ENCODE measurements around the gene ERBIN. TPM values are rescaled to one million over a fixed set of nuclear protein-coding genes. Genes with fewer than 3 reads are reported as not detected.

The ERBIN gene
- total and polyA plus RNA-seq, 9 of the 15 experiments (the other 6 are each of a cell fraction or from before 2014, with no cell fraction given), result 11.9 to 72.8 (median 41.7) TPM

DNA sequence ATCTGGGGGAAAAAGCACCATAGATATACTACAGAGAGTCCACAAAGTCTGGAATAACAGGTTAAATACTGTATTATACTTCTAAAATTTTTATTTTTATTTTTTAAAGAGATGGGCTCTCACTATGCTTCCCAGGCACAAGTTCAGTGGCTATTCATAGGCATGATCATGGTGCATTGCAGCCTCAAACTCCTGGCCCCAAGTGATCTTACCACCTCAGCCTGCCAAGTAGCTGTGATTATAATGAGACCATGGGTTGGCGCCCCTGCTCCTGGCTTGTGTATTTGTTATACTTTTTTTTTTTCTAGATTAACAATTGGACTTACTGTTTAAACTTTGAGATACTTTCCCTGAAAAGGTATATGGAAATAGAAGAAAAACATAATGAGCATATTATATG, 25.9 kb downstream of the ERBIN start:
- H3K9me1 ChIP-seq (ENCODE audit: control insufficient read depth, insufficient read depth, low read length), result no peaks in the 10 kb centered on the region
- H3K79me2 ChIP-seq (ENCODE audit: control insufficient read depth, insufficient read depth, low read length), result peaks cover 95% of the 10 kb centered on the region
- WGBS (ENCODE audit: insufficient coverage, low coverage, missing lambda C conversion rate), result 94% methylated on average over 1 of the region's 1 CpG
- no TSS peak for BruUV-seq (replicated peaks)
- FAIRE-seq (no peak), DNase-seq (ENCODE audit: extremely low read depth in 1 of 4, low spot score in 3 of 4) (no peak), ATAC-seq (no peak)
- intact Hi-C loops (cut with micrococcal nuclease), result no loop called here
- peaks cover 15% of the 10 kb centered on the region; the same call in 1 of the 3 replicates for H3K36me3 ChIP-seq (ENCODE audit: control insufficient read depth, insufficient read depth, low read length)
- H2AFZ ChIP-seq (ENCODE audit: low read depth, low read length), result no peak overlapping the region
- H3K4me1 ChIP-seq (replicated peaks in 1 of 2; ENCODE audit: control insufficient read depth in 2 of 2, insufficient read depth in 2 of 2, low read length in 2 of 2), result peaks cover 0 to 3% of the 10 kb centered on the region in 2 experiments; a peak in 2 of 5 replicates
- no peak overlapping the region for H3K4me2 ChIP-seq (ENCODE audit: insufficient read depth, low read length)
- CTCF ChIA-PET (ENCODE audit: low intra/inter-chr PET ratio), result no interaction called here
- no peak overlapping the region for H3K27ac ChIP-seq (ENCODE audit: extremely low read depth, low read depth, low read length)
- POLR2A ChIA-PET, result interaction anchor here (1.6 to 2.1 kb wide), 2 partner anchors 9 kb away, joined by 5 to 6 read pairs; no protein-coding TSS in a partner anchor
- H4K20me1 ChIP-seq (replicated peaks; ENCODE audit: control insufficient read depth, insufficient read depth, low read length), result no peaks in the 10 kb centered on the region
- H3K27me3 ChIP-seq (ENCODE audit: control insufficient read depth in 2 of 2, insufficient read depth in 2 of 2, low read length in 2 of 2), result no peaks in the 10 kb centered on the region
- in situ Hi-C loops (cut with MboI), result no loop called here
- H3K9ac ChIP-seq (ENCODE audit: insufficient read depth in 1 of 2, low read depth in 2 of 2, low read length in 2 of 2), result no peak overlapping the region
- H3K4me3 ChIP-seq, result no peak overlapping the region
- no peaks in the 10 kb centered on the region; the same call in 1 of the 2 replicates for H3K9me3 ChIP-seq (replicated peaks; ENCODE audit: control insufficient read depth, insufficient read depth, low read depth, low read length)
- TF ChIP-seq FOXK2 (conservative IDR thresholded peaks at IDR 0.05 in 1 of 2, IDR thresholded peaks at IDR 0.05 in 1 of 2; ENCODE audit: low read depth in 2 of 2) (no peak), TEAD4 (IDR thresholded peaks at IDR 0.05; ENCODE audit: low read length) (no peak), TEAD4 (CRISPR knock-in tag; IDR thresholded peaks at IDR 0.05; ENCODE audit: borderline replicate concordance) (no peak), MYBL2 (IDR thresholded peaks at IDR 0.05; ENCODE audit: low read depth) (no peak), MYBL2 (CRISPR knock-in tag; IDR thresholded peaks at IDR 0.05; ENCODE audit: borderline replicate concordance) (no peak), GTF2A2 (tag; IDR thresholded peaks at IDR 0.05) (no peak), FOXJ2 (tag; IDR thresholded peaks at IDR 0.05) (no peak), ZNF134 (CRISPR knock-in tag; conservative IDR thresholded peaks at IDR 0.05) (no peak), MAFK (IDR thresholded peaks at IDR 0.05; ENCODE audit: low read length) (no peak), ADNP (tag; IDR thresholded peaks at IDR 0.05) (no peak), SUPT5H (IDR thresholded peaks at IDR 0.05) (no peak), NCOA6 (IDR thresholded peaks at IDR 0.05) (no peak), KDM4B (IDR thresholded peaks at IDR 0.05; ENCODE audit: borderline replicate concordance in 2 of 2, low read depth in 1 of 2) (no peak), MEF2A (IDR thresholded peaks at IDR 0.05; ENCODE audit: control insufficient read depth, low read depth, low read length) (no peak), PCBP1 (IDR thresholded peaks at IDR 0.05; ENCODE audit: low read depth, low read length, poor library complexity, severe bottlenecking) (no peak), CREM (IDR thresholded peaks at IDR 0.05; ENCODE audit: low read depth) (no peak), KAT2B (IDR thresholded peaks at IDR 0.05; ENCODE audit: low read depth, low read length) (no peak), CBFB (CRISPR knock-in tag; IDR thresholded peaks at IDR 0.05) (no peak)
- TF ChIP-seq, protein P1, sequence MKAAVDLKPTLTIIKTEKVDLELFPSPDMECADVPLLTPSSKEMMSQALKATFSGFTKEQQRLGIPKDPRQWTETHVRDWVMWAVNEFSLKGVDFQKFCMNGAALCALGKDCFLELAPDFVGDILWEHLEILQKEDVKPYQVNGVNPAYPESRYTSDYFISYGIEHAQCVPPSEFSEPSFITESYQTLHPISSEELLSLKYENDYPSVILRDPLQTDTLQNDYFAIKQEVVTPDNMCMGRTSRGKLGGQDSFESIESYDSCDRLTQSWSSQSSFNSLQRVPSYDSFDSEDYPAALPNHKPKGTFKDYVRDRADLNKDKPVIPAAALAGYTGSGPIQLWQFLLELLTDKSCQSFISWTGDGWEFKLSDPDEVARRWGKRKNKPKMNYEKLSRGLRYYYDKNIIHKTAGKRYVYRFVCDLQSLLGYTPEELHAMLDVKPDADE (conservative IDR thresholded peaks at IDR 0.05; ENCODE audit: control insufficient read depth, low read depth, low read length), result no peak
- TF ChIP-seq, protein P2, sequence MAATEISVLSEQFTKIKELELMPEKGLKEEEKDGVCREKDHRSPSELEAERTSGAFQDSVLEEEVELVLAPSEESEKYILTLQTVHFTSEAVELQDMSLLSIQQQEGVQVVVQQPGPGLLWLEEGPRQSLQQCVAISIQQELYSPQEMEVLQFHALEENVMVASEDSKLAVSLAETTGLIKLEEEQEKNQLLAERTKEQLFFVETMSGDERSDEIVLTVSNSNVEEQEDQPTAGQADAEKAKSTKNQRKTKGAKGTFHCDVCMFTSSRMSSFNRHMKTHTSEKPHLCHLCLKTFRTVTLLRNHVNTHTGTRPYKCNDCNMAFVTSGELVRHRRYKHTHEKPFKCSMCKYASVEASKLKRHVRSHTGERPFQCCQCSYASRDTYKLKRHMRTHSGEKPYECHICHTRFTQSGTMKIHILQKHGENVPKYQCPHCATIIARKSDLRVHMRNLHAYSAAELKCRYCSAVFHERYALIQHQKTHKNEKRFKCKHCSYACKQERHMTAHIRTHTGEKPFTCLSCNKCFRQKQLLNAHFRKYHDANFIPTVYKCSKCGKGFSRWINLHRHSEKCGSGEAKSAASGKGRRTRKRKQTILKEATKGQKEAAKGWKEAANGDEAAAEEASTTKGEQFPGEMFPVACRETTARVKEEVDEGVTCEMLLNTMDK (IDR thresholded peaks at IDR 0.05; ENCODE audit: borderline replicate concordance, insufficient read depth, low read depth, low read length, poor library complexity, severe bottlenecking), result no peak

Data from K562 (cell line).